Ovary (tissue), 9 donors: Measurements from ENCODE around the gene GUCY2D. TPM values are rescaled to one million over a fixed set of nuclear protein-coding genes. Genes with fewer than 3 reads are reported as not detected.

Source experiments
- DNase-seq, 5 donors: peaks; one replicate each; pipeline ENCODE4 v3.0.0-alpha.2; 2019 to 2020
- H3K27ac ChIP-seq, 2 donors: fragments of 200-600 bp; one replicate each; pipeline versions ENCODE4 v1.5.1 to v1.8.0; 2019 to 2022
- H3K27me3 ChIP-seq: fragments of 200-600 bp; one replicate; pipeline ENCODE4 v1.8.0; 2022
- H3K36me3 ChIP-seq: fragments of 200-600 bp; sonication (generic); one replicate; pipeline ENCODE4 v1.5.1; 2019
- H3K4me1 ChIP-seq: one replicate; pipeline ENCODE4 v1.8.1; 2013; ENCODE audit warnings: mild to moderate bottlenecking, moderate library complexity; ENCODE audit not compliant: insufficient read depth
- H3K4me3 ChIP-seq: fragments of 200-600 bp; sonication (generic); one replicate; pipeline ENCODE4 v1.5.1; 2017
- H3K9me3 ChIP-seq, 2 donors: fragments of 200-600 bp in 1 of 2; sonication (generic) in 1 of 2; one replicate each; pipeline versions ENCODE4 v1.5.1 to v1.8.1; 2013 to 2019; ENCODE audit warnings: mild to moderate bottlenecking in 1 of 2, moderate library complexity in 1 of 2
- CTCF ChIP-seq, 3 donors: fragments of 450-650 bp in 2 of 3; fragments of 200-600 bp in 1 of 3; IDR thresholded peaks; one replicate each; pipeline versions ENCODE4 v1.5.1 to v1.8.0; 2016 to 2022; ENCODE audit warnings: antibody characterized with exemption in 3 of 3, mild to moderate bottlenecking in 1 of 3
- EP300 ChIP-seq: sonication (generic); formaldehyde crosslinking; IDR thresholded peaks from one replicate; pipeline ENCODE4 v1.6.1; 2017; ENCODE audit warnings: antibody characterized with exemption
- POLR2A ChIP-seq: fragments of 450-650 bp; IDR thresholded peaks from one replicate; pipeline ENCODE4 v1.6.1; 2017; ENCODE audit warnings: antibody characterized with exemption, mild to moderate bottlenecking, moderate library complexity
- WGBS, 3 donors: extraction: QIAGEN DNeasy Blood & Tissue Kit in 1 of 3; methylation state at CpG; one replicate each; pipeline versions ENCODE4 v1.1.5 to v1.1.7; 2013 to 2017; 5-methylcytosine and 5-hydroxymethylcytosine counted together
- intact Hi-C, 4 donors: fragments of 100-400 bp; cut with DNase I; formaldehyde crosslinking; loops; one replicate each; pipeline versions ENCODE4 v1.11.0 to v1.15.1; 2022 to 2023
- polyA plus RNA-seq, 2 donors: library from polyadenylated mRNA; stranded (reverse); fragments of 200-250 nt in 1 of 2; fragments of 350-450 nt in 1 of 2; fragmentation: Illumina TruSeq in 1 of 2; extraction: RNeasy Lipid Tissue Mini Kit (QIAGEN cat#74804) in 1 of 2; gene quantifications; one replicate each; pipeline ENCODE4 v1.2.3, GENCODE V29; 2013 to 2014
- total RNA-seq, 7 donors: library from RNA; depleted of rRNA in 2 of 7; stranded (reverse); fragments of >200 nt in 2 of 7; fragmentation: NEBNext Ultra II Directional in 3 of 7; extraction: Animal tissue kit (Norgen Biotek cat#: 25700) in 3 of 7; gene quantifications; one replicate each; pipeline versions ENCODE4 v1.1.0 to v1.2.4, GENCODE V29; 2016 to 2023
- donor health status: DM: no; HTN: no; CAD: no; lungs with moderate emphysema.
- donor health status: DM: no; HTN: no; CAD: no.
- donor health status: Bipolar disorder and iron deficiency.
- donor health status: DM: yes; HTN: yes; CAD: no.
- donor health status: DM: no; HTN: no; CAD: no.
- donor health status: DM: yes; HTN: yes; CAD: no.

The GUCY2D gene
- total and polyA plus RNA-seq, 9 donors = 0.05 to 0.42 (median 0.10) TPM; not detected in 6

DNA sequence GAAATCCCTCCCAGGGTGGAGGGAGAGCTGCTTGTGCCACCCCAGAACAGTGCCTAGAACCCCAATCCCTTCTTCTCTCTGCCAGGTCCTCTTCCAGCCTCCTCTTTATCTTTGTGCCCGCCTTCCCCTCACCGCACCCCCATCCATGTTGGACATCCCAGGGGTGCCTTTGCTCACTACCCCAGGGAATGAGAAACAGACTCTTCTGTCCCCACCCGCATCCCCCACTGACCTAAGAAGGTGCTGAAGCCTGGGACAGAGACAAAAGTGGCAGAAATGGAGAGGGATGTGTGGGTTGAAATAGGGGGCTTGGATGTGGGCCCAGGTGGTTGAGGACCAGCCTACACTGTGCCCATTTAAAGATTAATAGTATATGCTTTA, 53.4 kb downstream of the GUCY2D start:
- no peak for TF ChIP-seq CTCF (IDR thresholded peaks at IDR 0.05)
- TF ChIP-seq POLR2A = no peak
- intact Hi-C loops = loop anchor here in 2 of 4 donors (5.0 to 10.0 kb wide), 3 partner anchors 64 to 311 kb away; no protein-coding TSS in a partner anchor
- Histone ChIP-seq H3K9me3 (no peaks in the 10 kb centered on the region), H3K27me3 (no peaks in the 10 kb centered on the region), H3K4me1 (no peaks in the 10 kb centered on the region), H3K4me3 (no peak overlapping the region), H3K36me3 (no peaks in the 10 kb centered on the region), H3K27ac (no peak overlapping the region)
- 84 to 88% (median 88%) methylated on average over 3 of the region's 3 CpGs for WGBS, 3 donors
- DNase-seq = peak in 1 of 5 donors; percentile 7

DNA sequence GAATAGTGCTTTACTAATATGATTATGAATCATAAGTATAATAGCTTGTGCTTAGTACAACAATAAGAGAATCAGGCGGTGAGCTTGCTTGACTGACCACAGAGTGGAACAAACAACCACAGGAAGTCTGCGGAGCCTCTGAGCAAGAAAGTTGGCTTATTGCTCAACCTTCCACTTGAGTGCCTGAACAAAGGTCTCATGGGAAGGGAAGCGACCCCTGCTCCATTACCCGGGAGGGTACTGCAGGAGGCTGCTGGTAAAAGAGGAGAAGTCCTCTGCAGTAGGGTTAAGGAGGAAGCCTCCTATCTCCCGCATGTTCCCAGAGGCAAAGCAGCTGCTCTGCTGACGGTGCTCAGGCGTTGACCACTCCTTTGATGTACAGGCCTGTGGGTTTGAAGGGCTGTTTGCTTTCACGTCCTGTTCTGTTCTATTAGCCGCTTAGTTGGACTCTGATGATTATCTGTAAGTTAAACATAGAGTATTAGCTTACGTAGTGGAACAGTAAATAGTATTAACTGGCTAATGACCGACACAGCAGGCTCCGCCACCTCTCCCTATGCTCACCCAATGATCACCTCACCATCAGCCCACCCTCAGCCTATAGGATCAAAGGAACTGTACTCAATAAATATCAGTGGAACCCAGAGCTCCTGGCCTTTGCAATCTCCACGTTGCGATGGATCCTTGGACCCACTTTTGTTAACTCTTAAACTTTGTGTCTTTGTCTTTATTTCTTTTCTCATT, 54.0 kb downstream of the GUCY2D start:
- no peak for TF ChIP-seq EP300
- TF ChIP-seq POLR2A = no peak
- TF ChIP-seq CTCF (IDR thresholded peaks at IDR 0.05) = no peak
- no peak overlapping the region for H3K27ac ChIP-seq
- no peaks in the 10 kb centered on the region for H3K9me3 ChIP-seq
- 35 to 39% (median 37%) methylated on average over 14 of the region's 14 CpGs for WGBS, 3 donors
- H3K4me1 ChIP-seq = no peaks in the 10 kb centered on the region
- H3K27me3 ChIP-seq = no peaks in the 10 kb centered on the region
- no peaks in the 10 kb centered on the region for H3K36me3 ChIP-seq
- DNase-seq = peak in 1 of 5 donors; percentile 8
- intact Hi-C loops = loop anchor here in 2 of 4 donors (5.0 to 10.0 kb wide), 3 partner anchors 64 to 312 kb away; no protein-coding TSS in a partner anchor
- H3K4me3 ChIP-seq = no peak overlapping the region

- no peak overlapping the region for H3K27ac ChIP-seq
- WGBS, 3 donors = 58 to 65% (median 64%) methylated on average over 17 of the region's 17 CpGs
- no peak overlapping the region for H3K4me3 ChIP-seq
- peak in 1 of 5 donors; percentile 13 for DNase-seq
- TF ChIP-seq EP300 = no peak
- no peak for TF ChIP-seq CTCF (IDR thresholded peaks at IDR 0.05)
- no peak for TF ChIP-seq POLR2A
- no peaks in the 10 kb centered on the region for H3K27me3 ChIP-seq
- H3K4me1 ChIP-seq = no peaks in the 10 kb centered on the region
- H3K9me3 ChIP-seq = no peaks in the 10 kb centered on the region
- no peaks in the 10 kb centered on the region for H3K36me3 ChIP-seq
- intact Hi-C loops = loop anchor here in 2 of 4 donors (5.0 to 10.0 kb wide), 3 partner anchors 65 to 312 kb away; no protein-coding TSS in a partner anchor
Measured at GRCh38 chr17:8056976-8057625, 54.7 kb downstream of the GUCY2D start.

DNA sequence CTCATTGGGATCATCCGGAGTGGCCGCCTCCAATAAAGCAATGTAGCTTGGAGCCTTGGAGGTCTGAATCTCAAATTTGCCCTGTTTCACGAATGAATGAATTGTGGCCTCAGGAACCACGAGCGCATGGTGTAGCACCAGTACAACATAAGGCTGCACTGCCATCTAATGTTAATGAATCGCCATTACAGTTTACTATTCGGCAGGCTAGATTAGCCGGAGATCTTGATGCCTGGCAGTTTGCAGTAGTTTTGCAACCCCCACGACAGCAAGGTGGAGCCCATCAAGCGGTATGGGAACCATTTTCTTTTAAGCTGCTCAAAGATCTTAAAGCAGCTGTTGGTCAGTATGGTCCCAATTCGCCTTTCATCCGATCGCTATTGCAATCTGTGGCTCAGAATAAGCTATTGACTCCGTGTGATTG, 55.3 kb downstream of the GUCY2D start:
- Histone ChIP-seq H3K4me3 (no peak overlapping the region), H3K27me3 (no peaks in the 10 kb centered on the region), H3K27ac (no peak overlapping the region), H3K36me3 (no peaks in the 10 kb centered on the region), H3K9me3 (no peaks in the 10 kb centered on the region), H3K4me1 (no peaks in the 10 kb centered on the region)
- TF ChIP-seq CTCF (IDR thresholded peaks at IDR 0.05) (peak; percentile 25 to 75 (median 66)), POLR2A (no peak), EP300 (no peak)
- 3 to 5% (median 5%) methylated on average over 14 of the region's 14 CpGs for WGBS, 3 donors
- peak in 2 of 5 donors; percentile 37 to 38 for DNase-seq
- intact Hi-C loops = loop anchor here in 2 of 4 donors (5.0 to 10.0 kb wide), 3 partner anchors 65 to 313 kb away; no protein-coding TSS in a partner anchor
